HepG2 (cell line): ENCODE measurements around the gene RPL41. TPM values are rescaled to one million over a fixed set of nuclear protein-coding genes. Genes with fewer than 3 reads are reported as not detected.
A peak's percentile ranks its signal among the peaks of the same experiment; 100 is the strongest.

Source experiments
- ADNP ChIP-seq: sonication (generic); formaldehyde crosslinking; IDR thresholded peaks from 2 replicates; pipeline ENCODE4 v1.4.0; 2020; ENCODE audit warnings: missing genetic modification reagents
- DMAP1 ChIP-seq: IDR thresholded peaks from 2 replicates; pipeline ENCODE4 v1.6.1; 2016
- E2F5 ChIP-seq: sonication (generic); formaldehyde crosslinking; conservative IDR thresholded peaks from 2 replicates; pipeline ENCODE4 v1.4.0; 2020; ENCODE audit warnings: missing genetic modification reagents
- ELF1 ChIP-seq: sonication (generic); formaldehyde crosslinking; IDR thresholded peaks from 2 replicates; pipeline ENCODE4 v1.4.0; 2020; ENCODE audit warnings: missing genetic modification reagents
- GPN1 ChIP-seq: sonication (generic); formaldehyde crosslinking; IDR thresholded peaks from 2 replicates; pipeline ENCODE4 v1.5.1; 2020; ENCODE audit warnings: missing genetic modification reagents, borderline replicate concordance
- PCBP2 ChIP-seq: fragments of 200-400 bp; formaldehyde crosslinking; optimal IDR thresholded peaks from 2 replicates; pipeline ENCODE3; 2018; ENCODE audit warnings: low read length, low read depth; ENCODE audit not compliant: poor library complexity, severe bottlenecking
- PTBP1 ChIP-seq: fragments of 200-400 bp; formaldehyde crosslinking; IDR thresholded peaks from 2 replicates; pipeline ENCODE4 v1.6.1; 2018; ENCODE audit warnings: low read length, low read depth; ENCODE audit not compliant: poor library complexity, severe bottlenecking
- RFXANK ChIP-seq: IDR thresholded peaks from 2 replicates; pipeline ENCODE4 v1.6.1; 2016
- SALL2 ChIP-seq: sonication (generic); formaldehyde crosslinking; IDR thresholded peaks from 2 replicates; pipeline ENCODE4 v1.8.1; 2023; ENCODE audit warnings: mild to moderate bottlenecking, missing genetic modification reagents, inconsistent platforms
- SIN3B ChIP-seq: fragments of 150-350 bp; IDR thresholded peaks from 2 replicates; pipeline ENCODE4 v1.6.1; 2014; ENCODE audit warnings: low read length
- ZBTB37 ChIP-seq: sonication (generic); formaldehyde crosslinking; IDR thresholded peaks from 2 replicates; pipeline ENCODE4 v1.4.0; 2020; ENCODE audit warnings: mild to moderate bottlenecking, missing genetic modification reagents
- ZNF160 ChIP-seq: sonication (generic); formaldehyde crosslinking; IDR thresholded peaks from 2 replicates; pipeline ENCODE4 v1.8.0; 2022; ENCODE audit warnings: mild to moderate bottlenecking, inconsistent platforms, missing genetic modification reagents
- ZNF280D ChIP-seq: sonication (generic); formaldehyde crosslinking; IDR thresholded peaks from 2 replicates; pipeline ENCODE4 v1.5.1; 2020; ENCODE audit warnings: mild to moderate bottlenecking, missing genetic modification reagents
- ZNF3 ChIP-seq: IDR thresholded peaks from 2 replicates; pipeline ENCODE4 v1.7.0; 2017; ENCODE audit warnings: inconsistent platforms
- ZNF30 ChIP-seq: sonication (generic); formaldehyde crosslinking; IDR thresholded peaks from 2 replicates; pipeline ENCODE4 v1.5.0; 2020; ENCODE audit warnings: mild to moderate bottlenecking, missing genetic modification reagents
- ZNF589 ChIP-seq: sonication (generic); formaldehyde crosslinking; conservative IDR thresholded peaks from 2 replicates; pipeline ENCODE4 v1.8.0; 2022; ENCODE audit warnings: mild to moderate bottlenecking, moderate library complexity, missing genetic modification reagents
- ZNF605 ChIP-seq: sonication (generic); formaldehyde crosslinking; IDR thresholded peaks from 2 replicates; pipeline ENCODE4 v1.8.0; 2022; ENCODE audit warnings: mild to moderate bottlenecking, missing genetic modification reagents
- polyA plus RNA-seq, 8 experiments: library from polyadenylated mRNA; depleted of rRNA in 3 of 8; stranded (reverse) in 7 of 8; unstranded in 1 of 8; fragments of >200 nt; fragmentation: Illumina TruSeq in 4 of 8; extraction: Trizol in 4 of 8; gene quantifications; 2 replicates each; pipeline versions ENCODE4 v1.2.1 to v1.2.3, GENCODE V29; 2011 to 2016; ENCODE audit warnings: low read depth in 4 of 8, missing spikeins in 1 of 8, mixed read lengths in 1 of 8; ENCODE audit not compliant: insufficient read depth in 1 of 8
- total RNA-seq, 5 experiments: library from RNA; depleted of rRNA; stranded (reverse); fragments of >200 nt; fragmentation: Illumina TruSeq; extraction: Trizol; gene quantifications; 2 replicates each; pipeline ENCODE4 v1.2.3, GENCODE V29; 2016; ENCODE audit warnings: low read depth in 1 of 5
- TF ChIP-seq, protein P1 (sequence below): sonication (generic); formaldehyde crosslinking; IDR thresholded peaks from 2 replicates; pipeline ENCODE4 v1.4.0; 2020; ENCODE audit warnings: mild to moderate bottlenecking, missing genetic modification reagents
- TF ChIP-seq, protein P2 (sequence below): sonication (generic); formaldehyde crosslinking; IDR thresholded peaks from 2 replicates; pipeline ENCODE4 v1.4.0; 2020; ENCODE audit warnings: missing genetic modification reagents
- TF ChIP-seq, protein P3 (sequence below): sonication (generic); formaldehyde crosslinking; IDR thresholded peaks from 2 replicates; pipeline ENCODE4 v1.5.0; 2020; ENCODE audit warnings: missing genetic modification reagents, mild to moderate bottlenecking, borderline replicate concordance
- TF ChIP-seq, protein P4 (sequence below): sonication (generic); formaldehyde crosslinking; conservative IDR thresholded peaks from 2 replicates; pipeline ENCODE4 v1.8.0; 2022; ENCODE audit warnings: mild to moderate bottlenecking, moderate library complexity, missing genetic modification reagents

The RPL41 gene
- total and polyA plus RNA-seq, 2 of the 13 experiments (the other 11 are each of a cell fraction or from before 2014, with no cell fraction given) = 4,012 to 7,670 TPM

GRCh38 chr12:56081393-56082347 lies 34.8 kb upstream of the RPL41 start (continued):
- TF ChIP-seq ZNF280D (CRISPR knock-in tag) (peak; percentile 89), ZNF3 (CRISPR knock-in tag) (no peak; the same call in 1 of the 2 replicates), SALL2 (CRISPR knock-in tag) (no peak; the same call in 1 of the 2 replicates), SIN3B (no peak), ZBTB37 (no peak), ZNF605 (CRISPR knock-in tag) (peak; percentile 78), ELF1 (CRISPR knock-in tag) (peak; percentile 89), RFXANK (CRISPR knock-in tag) (peak; percentile 75; the same call in 1 of the 2 replicates), GPN1 (CRISPR knock-in tag) (no peak), PTBP1 (no peak), DMAP1 (CRISPR knock-in tag) (peak; percentile 90), E2F5 (no peak), ZNF589 (CRISPR knock-in tag) (peak; percentile 91; the same call in 1 of the 2 replicates), ZNF30 (CRISPR knock-in tag) (no peak), ADNP (CRISPR knock-in tag) (no peak), PCBP2 (no peak), ZNF160 (CRISPR knock-in tag) (peak; percentile 77; the same call in 1 of the 2 replicates)
- TF ChIP-seq, protein P1, sequence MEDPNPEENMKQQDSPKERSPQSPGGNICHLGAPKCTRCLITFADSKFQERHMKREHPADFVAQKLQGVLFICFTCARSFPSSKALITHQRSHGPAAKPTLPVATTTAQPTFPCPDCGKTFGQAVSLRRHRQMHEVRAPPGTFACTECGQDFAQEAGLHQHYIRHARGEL (CRISPR knock-in tag) = 0 out of 2 replicates have a peak, but pooled peaks have one; percentile 47
- TF ChIP-seq, protein P2, sequence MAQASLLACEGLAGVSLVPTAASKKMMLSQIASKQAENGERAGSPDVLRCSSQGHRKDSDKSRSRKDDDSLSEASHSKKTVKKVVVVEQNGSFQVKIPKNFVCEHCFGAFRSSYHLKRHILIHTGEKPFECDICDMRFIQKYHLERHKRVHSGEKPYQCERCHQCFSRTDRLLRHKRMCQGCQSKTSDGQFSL (CRISPR knock-in tag) = no peak; the same call in 1 of the 2 replicates
- TF ChIP-seq, protein P3, sequence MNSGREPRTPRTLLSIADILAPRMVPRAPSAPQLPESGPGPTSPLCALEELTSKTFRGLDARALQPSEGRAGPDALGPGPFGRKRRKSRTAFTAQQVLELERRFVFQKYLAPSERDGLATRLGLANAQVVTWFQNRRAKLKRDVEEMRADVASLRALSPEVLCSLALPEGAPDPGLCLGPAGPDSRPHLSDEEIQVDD = 0 out of 2 replicates have a peak, but pooled peaks have one; percentile 5
- TF ChIP-seq, protein P4, sequence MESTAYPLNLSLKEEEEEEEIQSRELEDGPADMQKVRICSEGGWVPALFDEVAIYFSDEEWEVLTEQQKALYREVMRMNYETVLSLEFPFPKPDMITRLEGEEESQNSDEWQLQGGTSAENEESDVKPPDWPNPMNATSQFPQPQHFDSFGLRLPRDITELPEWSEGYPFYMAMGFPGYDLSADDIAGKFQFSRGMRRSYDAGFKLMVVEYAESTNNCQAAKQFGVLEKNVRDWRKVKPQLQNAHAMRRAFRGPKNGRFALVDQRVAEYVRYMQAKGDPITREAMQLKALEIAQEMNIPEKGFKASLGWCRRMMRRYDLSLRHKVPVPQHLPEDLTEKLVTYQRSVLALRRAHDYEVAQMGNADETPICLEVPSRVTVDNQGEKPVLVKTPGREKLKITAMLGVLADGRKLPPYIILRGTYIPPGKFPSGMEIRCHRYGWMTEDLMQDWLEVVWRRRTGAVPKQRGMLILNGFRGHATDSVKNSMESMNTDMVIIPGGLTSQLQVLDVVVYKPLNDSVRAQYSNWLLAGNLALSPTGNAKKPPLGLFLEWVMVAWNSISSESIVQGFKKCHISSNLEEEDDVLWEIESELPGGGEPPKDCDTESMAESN (CRISPR knock-in tag) = peak; percentile 94; the same call in 1 of the 2 replicates
